HepG2 (cell line): ENCODE results near the gene TEX14. TPM values are rescaled to one million over a fixed set of nuclear protein-coding genes. Genes with fewer than 3 reads are reported as not detected.

Experiments
- CREB3 ChIP-seq: sonication (generic); formaldehyde crosslinking; IDR thresholded peaks from 2 replicates; pipeline ENCODE4 v1.5.0; 2020; ENCODE audit warnings: missing genetic modification reagents
- FIP1L1 ChIP-seq: fragments of 200-400 bp; formaldehyde crosslinking; IDR thresholded peaks from 2 replicates; pipeline ENCODE4 v1.6.1; 2018; ENCODE audit warnings: low read depth, mild to moderate bottlenecking, low read length, moderate library complexity, borderline replicate concordance; ENCODE audit not compliant: insufficient read depth
- KDM6A ChIP-seq: IDR thresholded peaks from 2 replicates; pipeline ENCODE4 v1.6.1; 2016; ENCODE audit warnings: low read depth
- MZF1 ChIP-seq: sonication (generic); formaldehyde crosslinking; IDR thresholded peaks from 2 replicates; pipeline ENCODE4 v1.8.1; 2023; ENCODE audit warnings: mild to moderate bottlenecking, missing genetic modification reagents, borderline replicate concordance
- NFE2 ChIP-seq: sonication (generic); formaldehyde crosslinking; IDR thresholded peaks from 2 replicates; pipeline ENCODE4 v1.4.0; 2020; ENCODE audit warnings: missing genetic modification reagents
- RORA ChIP-seq: sonication (generic); formaldehyde crosslinking; IDR thresholded peaks from 2 replicates; pipeline ENCODE4 v1.5.0; 2020; ENCODE audit warnings: mild to moderate bottlenecking, missing genetic modification reagents, moderate library complexity
- SNAPC2 ChIP-seq: sonication (generic); formaldehyde crosslinking; IDR thresholded peaks from 2 replicates; pipeline ENCODE4 v1.8.1; 2022; ENCODE audit warnings: mild to moderate bottlenecking, missing genetic modification reagents
- TGIF2 ChIP-seq: IDR thresholded peaks from 2 replicates; pipeline ENCODE4 v1.6.1; 2016; ENCODE audit warnings: control low read depth, missing compliant biosample characterization
- TMF1 ChIP-seq: sonication (generic); formaldehyde crosslinking; IDR thresholded peaks from 2 replicates; pipeline ENCODE4 v1.8.1; 2022; ENCODE audit warnings: low read depth, missing genetic modification reagents
- ZBTB2 ChIP-seq: sonication (generic); formaldehyde crosslinking; IDR thresholded peaks from 2 replicates; pipeline ENCODE4 v1.8.0; 2022; ENCODE audit warnings: low read depth, missing genetic modification reagents
- ZFY ChIP-seq: sonication (generic); formaldehyde crosslinking; IDR thresholded peaks from 2 replicates; pipeline ENCODE4 v1.4.0; 2020; ENCODE audit warnings: missing genetic modification reagents
- ZNF597 ChIP-seq: sonication (generic); formaldehyde crosslinking; IDR thresholded peaks from 2 replicates; pipeline ENCODE4 v1.5.0; 2020; ENCODE audit warnings: missing genetic modification reagents
- ZNF7 ChIP-seq: IDR thresholded peaks from 2 replicates; pipeline ENCODE4 v1.6.1; 2016; ENCODE audit warnings: missing biosample characterization, missing genetic modification reagents
- ZNF770 ChIP-seq: sonication (generic); formaldehyde crosslinking; IDR thresholded peaks from 2 replicates; pipeline ENCODE4 v1.5.0; 2020; ENCODE audit warnings: mild to moderate bottlenecking, missing genetic modification reagents
- polyA plus RNA-seq, 8 experiments: library from polyadenylated mRNA; depleted of rRNA in 3 of 8; stranded (reverse) in 7 of 8; unstranded in 1 of 8; fragments of >200 nt; fragmentation: Illumina TruSeq in 4 of 8; extraction: Trizol in 4 of 8; gene quantifications; 2 replicates each; pipeline versions ENCODE4 v1.2.1 to v1.2.3, GENCODE V29; 2011 to 2016; ENCODE audit warnings: low read depth in 4 of 8, missing spikeins in 1 of 8, mixed read lengths in 1 of 8; ENCODE audit not compliant: insufficient read depth in 1 of 8
- total RNA-seq, 5 experiments: library from RNA; depleted of rRNA; stranded (reverse); fragments of >200 nt; fragmentation: Illumina TruSeq; extraction: Trizol; gene quantifications; 2 replicates each; pipeline ENCODE4 v1.2.3, GENCODE V29; 2016; ENCODE audit warnings: low read depth in 1 of 5
- TF ChIP-seq, protein P1 (sequence below): sonication (generic); formaldehyde crosslinking; IDR thresholded peaks from 2 replicates; pipeline ENCODE4 v1.5.0; 2020; ENCODE audit warnings: mild to moderate bottlenecking, missing genetic modification reagents, moderate library complexity
- TF ChIP-seq, protein P2 (sequence below): sonication (generic); formaldehyde crosslinking; IDR thresholded peaks from 2 replicates; pipeline ENCODE4 v1.8.1; 2023; ENCODE audit warnings: mild to moderate bottlenecking, missing genetic modification reagents
- TF ChIP-seq, protein P3 (sequence below), 2 experiments: sonication (generic) in 1 of 2; formaldehyde crosslinking in 1 of 2; IDR thresholded peaks; 2 replicates each; pipeline versions ENCODE4 v1.5.1 to v1.6.1; 2011 to 2020; ENCODE audit warnings: borderline replicate concordance in 1 of 2, low read depth in 1 of 2, low read length in 1 of 2, mild to moderate bottlenecking in 1 of 2, missing genetic modification reagents in 1 of 2, moderate library complexity in 1 of 2

TEX14 gene
- total and polyA plus RNA-seq, 2 of the 13 experiments (the other 11 are each of a cell fraction or from before 2014, with no cell fraction given) = 0.04 to 0.07 TPM

- TF ChIP-seq CREB3 = peak; percentile 98
- TF ChIP-seq TMF1 (CRISPR knock-in tag) = peak; percentile 97
- no peak for TF ChIP-seq RORA (CRISPR knock-in tag)
- TF ChIP-seq, protein P1, sequence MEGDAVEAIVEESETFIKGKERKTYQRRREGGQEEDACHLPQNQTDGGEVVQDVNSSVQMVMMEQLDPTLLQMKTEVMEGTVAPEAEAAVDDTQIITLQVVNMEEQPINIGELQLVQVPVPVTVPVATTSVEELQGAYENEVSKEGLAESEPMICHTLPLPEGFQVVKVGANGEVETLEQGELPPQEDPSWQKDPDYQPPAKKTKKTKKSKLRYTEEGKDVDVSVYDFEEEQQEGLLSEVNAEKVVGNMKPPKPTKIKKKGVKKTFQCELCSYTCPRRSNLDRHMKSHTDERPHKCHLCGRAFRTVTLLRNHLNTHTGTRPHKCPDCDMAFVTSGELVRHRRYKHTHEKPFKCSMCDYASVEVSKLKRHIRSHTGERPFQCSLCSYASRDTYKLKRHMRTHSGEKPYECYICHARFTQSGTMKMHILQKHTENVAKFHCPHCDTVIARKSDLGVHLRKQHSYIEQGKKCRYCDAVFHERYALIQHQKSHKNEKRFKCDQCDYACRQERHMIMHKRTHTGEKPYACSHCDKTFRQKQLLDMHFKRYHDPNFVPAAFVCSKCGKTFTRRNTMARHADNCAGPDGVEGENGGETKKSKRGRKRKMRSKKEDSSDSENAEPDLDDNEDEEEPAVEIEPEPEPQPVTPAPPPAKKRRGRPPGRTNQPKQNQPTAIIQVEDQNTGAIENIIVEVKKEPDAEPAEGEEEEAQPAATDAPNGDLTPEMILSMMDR (CRISPR knock-in tag) = no peak; the same call in 1 of the 2 replicates
- TF ChIP-seq ZNF7 = 0 out of 2 replicates have a peak, but pooled peaks have one; percentile 14
- TF ChIP-seq TGIF2 = peak; percentile 96
- no peak; the same call in 1 of the 2 replicates for TF ChIP-seq FIP1L1
- TF ChIP-seq, protein P2, sequence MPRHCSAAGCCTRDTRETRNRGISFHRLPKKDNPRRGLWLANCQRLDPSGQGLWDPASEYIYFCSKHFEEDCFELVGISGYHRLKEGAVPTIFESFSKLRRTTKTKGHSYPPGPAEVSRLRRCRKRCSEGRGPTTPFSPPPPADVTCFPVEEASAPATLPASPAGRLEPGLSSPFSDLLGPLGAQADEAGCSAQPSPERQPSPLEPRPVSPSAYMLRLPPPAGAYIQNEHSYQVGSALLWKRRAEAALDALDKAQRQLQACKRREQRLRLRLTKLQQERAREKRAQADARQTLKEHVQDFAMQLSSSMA (CRISPR knock-in tag) = peak; percentile 80
- TF ChIP-seq ZFY (CRISPR knock-in tag) = peak; percentile 99
- peak; percentile 28; the same call in 1 of the 2 replicates for TF ChIP-seq NFE2 (CRISPR knock-in tag)
- peak; percentile 96 for TF ChIP-seq SNAPC2
- TF ChIP-seq MZF1 (CRISPR knock-in tag) = no peak
- TF ChIP-seq ZNF770 = peak; percentile 59
- TF ChIP-seq, protein P3, sequence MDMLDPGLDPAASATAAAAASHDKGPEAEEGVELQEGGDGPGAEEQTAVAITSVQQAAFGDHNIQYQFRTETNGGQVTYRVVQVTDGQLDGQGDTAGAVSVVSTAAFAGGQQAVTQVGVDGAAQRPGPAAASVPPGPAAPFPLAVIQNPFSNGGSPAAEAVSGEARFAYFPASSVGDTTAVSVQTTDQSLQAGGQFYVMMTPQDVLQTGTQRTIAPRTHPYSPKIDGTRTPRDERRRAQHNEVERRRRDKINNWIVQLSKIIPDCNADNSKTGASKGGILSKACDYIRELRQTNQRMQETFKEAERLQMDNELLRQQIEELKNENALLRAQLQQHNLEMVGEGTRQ (IDR thresholded peaks at IDR 0.05; ENCODE audit: low read depth, low read length) = no peak
- TF ChIP-seq, protein P3 (CRISPR knock-in tag; IDR thresholded peaks at IDR 0.05; ENCODE audit: borderline replicate concordance) = 0 out of 2 replicates have a peak, but pooled peaks have one; percentile 32
- TF ChIP-seq ZBTB2 (CRISPR knock-in tag) = peak; percentile 50; the same call in 1 of the 2 replicates
- TF ChIP-seq ZNF597 (CRISPR knock-in tag) = no peak
- no peak for TF ChIP-seq KDM6A
Measured at GRCh38 chr17:58692239-58693055, 602 bp upstream of the TEX14 start, which contains the start of gene RAD51C (continued).
